GM18867 (cell line): ENCODE results near the gene NUAK1.

Experiments
- ATAC-seq: cut with Tn5 transposase; IDR thresholded peaks from one replicate; pipeline ENCODE4 v1.9.1; 2021; ENCODE audit warnings: mild to moderate bottlenecking, moderate library complexity; ENCODE audit not compliant: unreplicated experiment

Gene NUAK1

GRCh38 chr12:106085213-106085612 lies 53.5 kb downstream of the NUAK1 start:
- no peak for ATAC-seq

GRCh38 chr12:106084759-106085158 lies 54.0 kb downstream of the NUAK1 start:
- ATAC-seq = no peak

GRCh38 chr12:106084014-106084671 lies 54.6 kb downstream of the NUAK1 start:
- no peak for ATAC-seq

- ATAC-seq = no peak
Observed at GRCh38 chr12:106082216-106083175, 56.3 kb downstream of the NUAK1 start.

- ATAC-seq = no peak
Observed at GRCh38 chr12:106081606-106082005, 57.1 kb downstream of the NUAK1 start.

- ATAC-seq = no peak
Observed at GRCh38 chr12:106080791-106081170, 58.0 kb downstream of the NUAK1 start.

GRCh38 chr12:106080041-106080790 lies 58.5 kb downstream of the NUAK1 start:
- ATAC-seq = no peak

- ATAC-seq = no peak
Observed at GRCh38 chr12:106079148-106079738, 59.5 kb downstream of the NUAK1 start.

GRCh38 chr12:106078358-106079010 lies 60.3 kb downstream of the NUAK1 start:
- ATAC-seq = no peak

- ATAC-seq = no peak
Observed at GRCh38 chr12:106074706-106075392, 63.9 kb downstream of the NUAK1 start.

GRCh38 chr12:106074361-106074705 lies 64.4 kb downstream of the NUAK1 start:
- ATAC-seq = no peak

- ATAC-seq = peak; percentile 81
Observed at GRCh38 chr12:106073179-106073578, 65.6 kb downstream of the NUAK1 start.

GRCh38 chr12:106072751-106073150 lies 66.0 kb downstream of the NUAK1 start:
- ATAC-seq = peak; percentile 14

GRCh38 chr12:106071686-106072085 lies 67.1 kb downstream of the NUAK1 start:
- ATAC-seq = no peak

GRCh38 chr12:106070611-106071010 lies 68.1 kb downstream of the NUAK1 start:
- ATAC-seq = no peak

- no peak for ATAC-seq
Observed at GRCh38 chr12:106070147-106070546, 68.6 kb downstream of the NUAK1 start.

- no peak for ATAC-seq
Observed at GRCh38 chr12:106068296-106068695, 70.5 kb downstream of the NUAK1 start.

GRCh38 chr12:106067606-106068205 lies 71.0 kb downstream of the NUAK1 start:
- ATAC-seq = no peak

- ATAC-seq = no peak
Observed at GRCh38 chr12:106066726-106067325, 71.9 kb downstream of the NUAK1 start.
